DMS153 treated with DMSO at 0.1 percent for 48 hours (cell line): ENCODE measurements around the gene TBXT.
"Not testable (repeated sequence)": the region's sequence is repeated elsewhere in the genome, so short reads cannot be mapped to it uniquely, and the experiment has no call there.

Experiments
- DNase-seq: peaks from one replicate; lab custom pipeline; 2025; ENCODE audit not compliant: unreplicated experiment; lab: John Stamatoyannopoulos, UW

Gene TBXT

GRCh38 chr6:166167801-166168615 lies at the start of gene TBXT:
TSS of gene TBXT (minus strand) at chr6:166167851. CDS start at chr6:166167591, 260 bp downstream.
- peak; percentile 21 for DNase-seq

DNA sequence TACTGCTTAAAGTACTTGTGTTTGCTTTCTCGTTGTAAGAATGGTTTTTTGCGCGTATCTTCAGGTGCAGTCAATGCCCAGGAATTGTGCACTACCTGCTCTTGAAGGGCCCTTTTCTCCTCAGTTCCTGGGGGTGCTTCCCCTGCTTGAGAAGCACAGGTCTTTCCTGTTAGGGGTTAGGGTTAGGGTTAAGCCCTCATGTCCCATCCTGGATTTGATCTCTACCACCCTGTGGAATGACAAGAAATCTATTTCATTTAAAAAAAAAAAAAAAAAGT lies 39.6 kb upstream of the TBXT start:
- DNase-seq: no peak

- DNase-seq: no peak
Measured at GRCh38 chr6:166206510-166207283, 39.0 kb upstream of the TBXT start.

- DNase-seq: no peak
Measured at GRCh38 chr6:166206066-166206465, 38.4 kb upstream of the TBXT start.

GRCh38 chr6:166204852-166205650 lies 37.4 kb upstream of the TBXT start:
- no peak for DNase-seq

DNA sequence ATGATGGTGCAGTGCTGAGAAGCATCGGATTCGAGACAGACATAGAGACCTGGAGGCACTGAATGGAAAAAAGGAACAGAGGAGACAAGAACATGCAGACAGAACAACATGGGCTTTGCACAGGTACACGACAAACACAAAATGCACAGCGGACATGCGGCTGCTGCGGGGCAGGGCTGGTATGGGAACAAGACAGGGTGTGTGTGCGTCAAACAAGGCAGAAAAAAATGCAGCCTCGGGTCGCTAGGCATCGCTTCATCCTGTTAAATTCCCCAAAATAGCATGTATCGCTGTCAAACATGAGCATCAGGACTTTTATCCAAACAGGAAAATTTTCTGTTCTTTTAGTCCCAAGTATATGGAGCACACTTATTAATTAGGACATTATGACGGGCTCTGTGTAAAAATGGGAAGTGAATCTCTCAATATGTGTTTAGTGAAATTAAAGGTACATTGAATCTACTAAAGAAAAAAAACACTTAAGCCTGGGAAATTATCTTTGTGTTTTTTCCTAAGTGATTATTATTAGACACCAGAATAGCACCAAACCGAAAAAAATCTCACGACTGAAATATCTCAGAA lies 36.1 kb upstream of the TBXT start:
- no peak for DNase-seq

GRCh38 chr6:166203003-166203640 lies 35.5 kb upstream of the TBXT start:
- DNase-seq: no peak

DNA sequence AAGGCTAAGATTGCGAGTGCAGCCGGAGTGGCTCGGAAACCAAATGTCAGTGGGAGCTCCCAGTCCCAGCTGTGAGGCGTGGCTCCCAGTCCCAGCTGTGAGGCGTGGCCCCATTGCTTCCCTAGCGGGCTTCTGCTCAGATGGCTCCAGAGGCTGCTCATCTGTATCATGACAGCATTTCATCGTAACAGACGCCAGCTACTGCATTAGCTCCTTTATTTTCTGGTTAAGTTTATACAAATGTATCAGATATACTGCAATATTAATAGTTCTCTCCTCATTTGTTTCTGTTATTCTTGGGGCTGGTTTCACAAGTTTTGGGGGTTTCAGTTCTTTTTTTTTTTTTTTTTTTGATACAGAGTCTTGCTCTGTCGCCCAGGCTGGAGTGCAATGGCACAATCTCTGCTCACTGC lies 34.7 kb upstream of the TBXT start:
- no peak for DNase-seq

GRCh38 chr6:166201878-166202277 lies 34.2 kb upstream of the TBXT start:
- DNase-seq: no peak

DNA sequence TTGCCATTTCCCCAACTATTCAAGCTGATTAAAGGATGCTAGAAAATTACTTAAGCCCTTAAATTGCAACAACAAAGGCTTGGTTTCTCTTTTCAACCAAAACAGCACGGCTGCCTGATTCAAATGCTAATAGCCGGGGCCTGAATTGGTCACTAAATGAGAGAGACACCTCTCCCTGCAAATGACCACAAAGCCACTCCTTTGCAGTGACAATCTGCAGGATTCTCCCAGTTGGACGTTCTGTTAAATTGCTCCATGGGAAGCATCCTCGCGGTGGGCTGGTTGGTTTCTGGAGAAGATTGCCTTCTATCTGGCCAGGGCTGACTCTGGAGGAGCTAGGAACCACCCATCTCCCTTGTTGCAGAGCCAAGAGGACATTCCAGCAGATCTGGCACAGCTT lies 29.7 kb upstream of the TBXT start:
- DNase-seq: no peak

- DNase-seq: no peak
Measured at GRCh38 chr6:166195860-166196238, 28.2 kb upstream of the TBXT start.

DNA sequence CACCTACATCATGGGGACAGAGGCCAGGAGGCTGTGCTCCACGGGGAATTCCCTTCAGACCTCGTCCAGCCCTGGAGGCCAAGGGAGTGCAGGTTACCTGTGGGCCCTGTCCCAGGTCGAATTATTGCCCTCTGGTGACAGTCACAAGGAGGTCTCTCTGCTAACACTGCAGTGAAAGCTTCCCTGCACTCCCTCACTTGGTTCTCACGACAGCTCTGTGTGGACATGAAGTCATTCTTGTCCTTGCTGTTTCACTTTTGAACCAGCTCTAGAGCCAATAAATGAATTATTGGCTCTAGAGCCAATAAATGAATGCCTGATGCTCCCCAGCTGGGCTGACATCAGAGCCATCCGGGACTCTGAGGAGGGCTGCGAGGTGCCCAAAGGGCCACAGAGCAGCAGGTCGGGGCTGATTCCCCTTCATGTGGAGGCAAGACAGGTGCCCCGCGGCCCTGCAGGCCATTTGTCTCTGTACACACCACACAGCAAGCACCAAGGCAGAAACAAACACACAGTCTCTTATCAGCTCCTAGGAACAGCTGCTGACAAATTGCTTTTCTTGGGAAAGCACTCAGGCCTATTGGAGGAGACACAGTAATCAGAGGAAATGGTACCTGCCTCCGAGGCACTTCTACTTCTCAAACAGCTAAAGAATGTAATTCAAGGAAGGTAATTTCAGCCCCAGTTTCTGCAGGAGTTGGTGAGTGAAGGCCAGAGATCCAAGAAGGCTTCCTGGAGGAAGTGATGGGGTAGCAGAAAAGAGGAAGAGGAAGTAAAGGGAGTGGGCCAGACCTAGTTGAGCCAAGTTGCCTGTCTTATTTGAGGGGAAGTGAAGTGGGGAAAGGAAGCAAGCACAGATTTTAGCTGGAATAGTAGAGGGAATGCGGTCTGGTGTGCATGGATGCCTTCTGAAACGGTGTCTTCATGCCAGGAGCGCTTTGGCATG lies 27.5 kb upstream of the TBXT start:
- no peak for DNase-seq

GRCh38 chr6:166192557-166192956 lies 24.9 kb upstream of the TBXT start:
- DNase-seq: no peak

GRCh38 chr6:166192136-166192535 lies 24.5 kb upstream of the TBXT start:
- DNase-seq: no peak

GRCh38 chr6:166179704-166180103 lies 12.1 kb upstream of the TBXT start:
- no peak for DNase-seq

DNA sequence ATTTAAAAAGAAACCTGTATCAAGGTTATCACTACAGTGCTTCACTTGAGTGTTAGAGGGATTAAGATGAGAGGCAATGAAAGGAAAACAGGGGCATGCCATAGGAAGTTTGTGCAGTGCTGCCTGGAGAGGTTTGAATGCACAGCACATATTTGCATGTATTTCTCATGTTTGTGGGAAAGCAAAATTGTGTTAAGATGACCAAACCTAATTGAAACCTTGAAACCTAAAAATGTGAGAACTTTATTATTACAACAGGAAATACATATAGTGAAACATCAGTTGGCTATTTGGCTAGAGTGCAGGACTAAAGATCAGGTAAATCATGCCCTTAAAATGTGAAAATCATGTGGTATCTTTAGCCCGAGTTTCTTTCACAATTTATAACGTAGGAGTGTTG lies 8.5 kb upstream of the TBXT start:
- DNase-seq: no peak

DNA sequence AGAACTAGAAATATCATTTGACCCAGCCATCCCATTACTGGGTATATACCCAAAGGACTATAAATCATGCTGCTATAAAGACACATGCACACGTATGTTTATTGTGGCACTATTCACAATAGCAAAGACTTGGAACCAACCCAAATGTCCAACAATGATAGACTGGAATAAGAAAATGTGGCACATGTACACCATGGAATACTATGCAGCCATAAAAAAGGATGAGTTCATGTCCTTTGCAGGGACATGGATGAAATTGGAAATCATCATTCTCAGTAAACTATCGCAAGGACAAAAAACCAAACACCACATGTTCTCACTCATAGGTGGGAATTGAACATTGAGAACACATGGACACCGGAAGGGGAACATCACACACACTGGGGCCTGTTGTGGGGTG lies 7.4 kb upstream of the TBXT start:
- DNase-seq: not testable (repeated sequence)

DNA sequence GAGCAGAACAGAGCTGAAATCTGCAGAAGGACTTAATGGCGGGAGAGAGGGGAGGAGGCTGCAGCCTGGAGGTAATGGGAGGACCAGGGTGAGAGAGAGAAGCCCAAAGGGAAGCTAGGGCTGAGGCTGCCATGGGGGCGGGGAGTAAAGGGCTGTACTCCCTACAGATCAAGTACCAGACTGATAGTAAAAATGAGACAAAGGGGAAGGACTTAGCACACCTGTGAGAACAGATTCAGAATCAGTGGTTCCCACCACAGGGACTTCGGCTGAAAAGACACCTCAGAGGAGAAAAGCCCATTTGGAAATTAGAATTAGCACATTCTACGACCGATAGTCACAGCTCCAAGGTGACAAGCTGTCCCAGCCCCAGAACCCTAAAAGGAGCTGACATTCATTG lies 6.4 kb upstream of the TBXT start:
- no peak for DNase-seq

- DNase-seq: peak; percentile 95
Measured at GRCh38 chr6:166173281-166173951, 5.8 kb upstream of the TBXT start.
